Ascending aorta (tissue), 2 donors: ENCODE measurements around the gene KRTAP4-12. TPM values are rescaled to one million over a fixed set of nuclear protein-coding genes. Genes with fewer than 3 reads are reported as not detected.
"Not testable (repeated sequence)": the region's sequence is repeated elsewhere in the genome, so short reads cannot be mapped to it uniquely, and the experiment has no call there.

Experiments used
- DNase-seq, 2 donors: peaks; one replicate each; pipeline ENCODE4 v3.0.0-alpha.2; 2019; ENCODE audit warnings: low spot score in 2 of 2
- H3K27ac ChIP-seq, 2 donors: fragments of 200-600 bp; sonication (generic); one replicate each; pipeline ENCODE4 v1.5.1; 2016 to 2017; ENCODE audit warnings: mild to moderate bottlenecking in 1 of 2
- H3K27me3 ChIP-seq: fragments of 200-600 bp; sonication (generic); one replicate; pipeline ENCODE4 v1.5.1; 2017
- H3K36me3 ChIP-seq, 2 donors: fragments of 200-600 bp; sonication (generic); one replicate each; pipeline ENCODE4 v1.5.1; 2016
- H3K4me1 ChIP-seq, 2 donors: fragments of 200-600 bp; sonication (generic); one replicate each; pipeline ENCODE4 v1.5.1; 2016 to 2017; ENCODE audit warnings: mild to moderate bottlenecking in 1 of 2
- H3K4me3 ChIP-seq, 2 donors: fragments of 200-600 bp; sonication (generic); one replicate each; pipeline ENCODE4 v1.5.1; 2016 to 2017; ENCODE audit warnings: mild to moderate bottlenecking in 1 of 2
- H3K9me3 ChIP-seq, 2 donors: fragments of 200-600 bp; sonication (generic); one replicate each; pipeline ENCODE4 v1.5.1; 2016
- CTCF ChIP-seq, 3 experiments: fragments of 200-600 bp in 2 of 3; fragments of 450-650 bp in 1 of 3; sonication (generic) in 2 of 3; IDR thresholded peaks; one replicate each; pipeline ENCODE4 v1.5.1; 2016 to 2019; ENCODE audit warnings: antibody characterized with exemption in 3 of 3, mild to moderate bottlenecking in 1 of 3, moderate library complexity in 1 of 3
- intact Hi-C: fragments of 100-400 bp; cut with DNase I; formaldehyde crosslinking; loops from one replicate; pipeline ENCODE4 v1.15.1; 2023
- total RNA-seq: library from RNA; depleted of rRNA; stranded (reverse); fragments of >200 nt; gene quantifications from one replicate; pipeline ENCODE4 v1.1.0, GENCODE V29; 2016

Gene KRTAP4-12
- total RNA-seq, 1 donor from 2014 or later = not detected

DNA sequence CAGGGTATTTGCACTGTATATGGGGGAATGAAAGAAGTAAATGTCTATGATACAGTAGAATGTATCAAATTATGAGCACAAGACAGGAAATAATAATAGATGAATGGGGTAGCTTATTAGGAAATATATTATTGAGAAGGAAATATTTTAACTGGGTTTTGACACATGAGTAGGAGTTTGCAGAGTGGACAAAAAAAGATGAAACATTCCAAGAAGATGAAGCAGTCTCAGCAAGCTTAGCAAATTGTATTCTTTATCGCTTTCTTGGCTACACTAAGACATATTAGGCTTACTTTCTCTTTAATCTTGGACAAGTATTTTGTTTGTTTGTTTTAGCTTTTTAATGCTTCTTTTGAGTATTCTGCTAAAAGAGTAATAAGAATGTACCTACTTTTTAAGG, 20.1 kb downstream of the KRTAP4-12 start:
- Histone ChIP-seq H3K27me3 (no peaks in the 10 kb centered on the region), H3K9me3 (no peaks in the 10 kb centered on the region), H3K4me3 (no peak overlapping the region), H3K36me3 (no peaks in the 10 kb centered on the region), H3K4me1 (no peaks in the 10 kb centered on the region), H3K27ac (no peak overlapping the region)
- no peak for TF ChIP-seq CTCF (IDR thresholded peaks at IDR 0.05)
- intact Hi-C loops = no loop called here
- DNase-seq = no peak

DNA sequence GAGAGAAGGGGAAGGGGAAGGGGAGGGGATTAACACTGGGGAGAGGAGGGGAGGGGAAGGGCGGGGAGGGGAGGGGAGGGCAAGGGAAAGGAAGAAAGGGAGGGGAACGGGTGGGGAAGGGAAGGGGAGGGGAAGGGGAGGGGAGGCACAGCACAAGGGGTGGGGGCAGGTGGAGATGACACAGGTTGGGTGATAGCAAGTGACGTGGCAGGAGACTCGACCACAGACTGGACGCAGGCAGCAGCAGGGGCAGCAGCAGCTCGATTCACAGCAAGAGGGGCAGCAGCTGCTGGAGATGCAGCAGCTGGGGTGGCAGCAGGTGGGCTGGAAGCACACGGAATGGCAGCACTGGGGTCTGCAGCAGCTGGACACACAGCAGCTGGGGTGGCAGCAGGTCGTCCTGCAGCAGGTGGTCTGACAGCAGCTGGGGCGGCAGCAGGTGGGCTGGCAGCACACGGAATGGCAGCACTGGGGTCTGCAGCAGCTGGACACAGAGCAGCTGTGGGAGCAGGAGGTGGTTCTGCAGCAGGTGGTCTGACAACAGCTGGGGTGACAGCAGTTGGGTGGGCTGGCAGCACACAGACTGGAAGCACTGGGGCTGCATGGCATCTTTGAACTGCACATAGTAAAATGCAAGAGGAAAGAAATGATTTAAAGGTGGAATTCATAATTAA, 22.3 kb downstream of the KRTAP4-12 start, which contains the start of gene KRTAP4-16:
TSS of gene KRTAP4-16 (minus strand) at position 624 of the 674 bp plus-strand sequence. CDS start at position 624, 0 bp downstream.
- TF ChIP-seq CTCF (IDR thresholded peaks at IDR 0.05) = no peak
- no peak for DNase-seq
- intact Hi-C loops = no loop called here
- no peak within 1 kb of the TSS for H3K4me3 ChIP-seq
- H3K36me3 ChIP-seq = no peaks in the 10 kb centered on the region
- no peak within 1 kb of the TSS for H3K27ac ChIP-seq
- H3K9me3 ChIP-seq = no peaks in the 10 kb centered on the region
- H3K27me3 ChIP-seq = no peaks in the 10 kb centered on the region
- H3K4me1 ChIP-seq = no peaks in the 10 kb centered on the region

- DNase-seq, H3K4me3 ChIP-seq, H3K36me3 ChIP-seq, H3K4me1 ChIP-seq, H3K27ac ChIP-seq, H3K27me3 ChIP-seq, intact Hi-C loops, H3K9me3 ChIP-seq: not testable (repeated sequence)
Observed at GRCh38 chr17:41099682-41100480, 24.1 kb downstream of the KRTAP4-12 start.

DNA sequence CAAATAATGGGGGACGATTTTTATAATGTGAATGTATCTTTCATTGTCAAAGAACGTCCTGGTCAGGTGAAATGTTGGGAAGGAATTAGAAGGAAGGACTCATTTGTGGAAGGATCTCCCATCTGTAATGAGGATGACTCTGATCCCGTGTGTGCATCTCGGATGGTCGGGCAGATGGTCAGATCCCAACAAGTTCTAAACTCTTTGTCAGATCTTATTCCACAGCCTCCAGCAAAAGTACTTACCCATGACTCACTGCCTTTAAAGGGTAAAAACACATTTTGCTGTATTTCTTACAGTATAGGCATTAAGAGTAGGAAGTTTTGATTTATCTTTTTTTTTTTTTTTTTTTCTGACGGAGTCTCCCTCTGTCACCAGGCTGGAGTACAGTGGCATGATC, 25.5 kb downstream of the KRTAP4-12 start:
- H3K9me3 ChIP-seq = no peaks in the 10 kb centered on the region
- no peaks in the 10 kb centered on the region for H3K27me3 ChIP-seq
- no peaks in the 10 kb centered on the region for H3K36me3 ChIP-seq
- H3K4me3 ChIP-seq = no peak overlapping the region
- no peak for DNase-seq
- intact Hi-C loops = no loop called here
- no peak overlapping the region for H3K27ac ChIP-seq
- no peak for TF ChIP-seq CTCF (IDR thresholded peaks at IDR 0.05)
- no peaks in the 10 kb centered on the region for H3K4me1 ChIP-seq

DNA sequence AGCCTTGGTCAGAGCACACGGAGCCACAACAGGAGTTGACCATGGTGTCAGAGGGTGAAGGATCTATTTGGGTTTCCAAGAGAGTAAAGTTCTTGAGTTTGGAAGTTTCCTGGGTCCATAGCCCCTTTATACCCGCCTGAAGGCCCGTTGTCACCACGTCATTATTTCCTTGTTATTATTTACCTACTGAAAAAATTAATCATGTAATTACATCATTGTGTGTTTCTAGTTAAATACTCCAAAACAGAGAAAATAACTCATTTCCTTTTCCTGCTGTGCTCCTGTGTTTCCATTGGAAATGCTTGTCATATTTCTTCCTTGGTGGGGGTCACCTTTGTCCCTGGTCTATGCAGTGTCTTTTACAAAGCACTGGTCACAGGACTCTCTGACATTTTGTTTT, 25.9 kb downstream of the KRTAP4-12 start, which contains the start of gene KRTAP4-8:
TSS of gene KRTAP4-8 (minus strand) at position 101 of the 400 bp plus-strand sequence. CDS start at position 43, 58 bp downstream.
- DNase-seq = no peak
- no peak for TF ChIP-seq CTCF (IDR thresholded peaks at IDR 0.05)
- no peaks in the 10 kb centered on the region for H3K9me3 ChIP-seq
- no peak within 1 kb of the TSS for H3K4me3 ChIP-seq
- no peaks in the 10 kb centered on the region for H3K4me1 ChIP-seq
- H3K36me3 ChIP-seq = no peaks in the 10 kb centered on the region
- no peak within 1 kb of the TSS for H3K27ac ChIP-seq
- intact Hi-C loops = no loop called here
- H3K27me3 ChIP-seq = no peaks in the 10 kb centered on the region

- H3K4me1 ChIP-seq = no peaks in the 10 kb centered on the region
Observed at GRCh38 chr17:41096055-41096454, 27.9 kb downstream of the KRTAP4-12 start.

GRCh38 chr17:41088760-41089352, 35.1 kb downstream of the KRTAP4-12 start:
- H3K27ac ChIP-seq, H3K4me3 ChIP-seq, intact Hi-C loops, H3K9me3 ChIP-seq, DNase-seq, H3K27me3 ChIP-seq, H3K4me1 ChIP-seq, H3K36me3 ChIP-seq: not testable (repeated sequence)

More at GRCh38 chr17:41096055-41096454, 27.9 kb downstream of the KRTAP4-12 start:
- Histone ChIP-seq H3K9me3 (no peaks in the 10 kb centered on the region), H3K4me3 (no peak overlapping the region), H3K27me3 (no peaks in the 10 kb centered on the region), H3K36me3 (no peaks in the 10 kb centered on the region), H3K27ac (no peak overlapping the region)
- intact Hi-C loops = no loop called here
- no peak for DNase-seq
- no peak for TF ChIP-seq CTCF (IDR thresholded peaks at IDR 0.05)

- H3K4me1 ChIP-seq, intact Hi-C loops, DNase-seq, H3K4me3 ChIP-seq, H3K36me3 ChIP-seq, H3K27ac ChIP-seq, H3K9me3 ChIP-seq, H3K27me3 ChIP-seq: not testable (repeated sequence)
Observed at GRCh38 chr17:41084100-41084856, 39.7 kb downstream of the KRTAP4-12 start, which contains the start of gene KRTAP4-7. Gene KRTAP4-7, plus strand, starts transcription at chr17:41084150. Its CDS starts 57 bp downstream, at chr17:41084207.
